Lower lobe of right lung (tissue), 2 donors: Measurements from ENCODE around the gene TMPRSS11B. TPM values are rescaled to one million over a fixed set of nuclear protein-coding genes. Genes with fewer than 3 reads are reported as not detected.

Experiments used
- ATAC-seq, 2 donors: fragments of 200-7000 bp; cut with Tn5 transposase; one replicate each; pipeline ENCODE4 v1.9.1; 2020 to 2022; ENCODE audit warnings: mild to moderate bottlenecking in 2 of 2, moderate library complexity in 2 of 2
- DNase-seq: peaks from one replicate; pipeline ENCODE4 v3.0.0-alpha.2; 2020
- H3K27ac ChIP-seq: fragments of 200-600 bp; one replicate; pipeline ENCODE4 v1.8.0; 2022
- H3K27me3 ChIP-seq: fragments of 200-600 bp; one replicate; pipeline ENCODE4 v1.8.0; 2022; ENCODE audit warnings: low read depth
- H3K36me3 ChIP-seq: fragments of 200-600 bp; one replicate; pipeline ENCODE4 v1.8.0; 2022; ENCODE audit warnings: mild to moderate bottlenecking
- H3K4me1 ChIP-seq: fragments of 200-600 bp; one replicate; pipeline ENCODE4 v1.8.0; 2022
- H3K4me3 ChIP-seq: fragments of 200-600 bp; one replicate; pipeline ENCODE4 v1.8.0; 2022; ENCODE audit warnings: mild to moderate bottlenecking
- H3K9me3 ChIP-seq: fragments of 200-600 bp; one replicate; pipeline ENCODE4 v1.8.0; 2022
- CTCF ChIP-seq: fragments of 200-600 bp; IDR thresholded peaks from one replicate; pipeline ENCODE4 v1.8.0; 2022; ENCODE audit warnings: antibody characterized with exemption, mild to moderate bottlenecking
- intact Hi-C: fragments of 100-400 bp; cut with DNase I; formaldehyde crosslinking; loops from one replicate; pipeline ENCODE4 v1.11.0; 2022
- total RNA-seq: library from RNA; stranded (reverse); fragmentation: NEBNext Ultra II Directional; extraction: Animal tissue kit (Norgen Biotek cat#: 25700); gene quantifications from one replicate; pipeline ENCODE4 v1.2.1, GENCODE V29; 2021
- donor health status: DM: no; HTN: yes; CAD: no; lungs with severe emphysema.

The TMPRSS11B gene
- total RNA-seq, 1 donor from 2014 or later, result not detected

GRCh38 chr4:68184923-68185322, 60.6 kb downstream of the TMPRSS11B start:
- intact Hi-C loops, result no loop called here
- Histone ChIP-seq H3K27me3 (no peaks in the 10 kb centered on the region), H3K9me3 (no peaks in the 10 kb centered on the region), H3K36me3 (no peaks in the 10 kb centered on the region), H3K4me1 (no peaks in the 10 kb centered on the region), H3K4me3 (no peak overlapping the region), H3K27ac (no peak overlapping the region)
- DNase-seq, result no peak
- ATAC-seq, result no peak
- no peak for TF ChIP-seq CTCF

GRCh38 chr4:68183417-68183816, 62.1 kb downstream of the TMPRSS11B start:
- no peak overlapping the region for H3K4me3 ChIP-seq
- no peak for TF ChIP-seq CTCF

GRCh38 chr4:68182382-68182820, 63.1 kb downstream of the TMPRSS11B start:
- Histone ChIP-seq H3K27me3 (no peaks in the 10 kb centered on the region), H3K9me3 (no peaks in the 10 kb centered on the region), H3K27ac (no peak overlapping the region), H3K4me1 (no peaks in the 10 kb centered on the region), H3K36me3 (no peaks in the 10 kb centered on the region), H3K4me3 (no peak overlapping the region)
- no peak for TF ChIP-seq CTCF
- ATAC-seq, result no peak
- peak; percentile 38 for DNase-seq
- intact Hi-C loops, result no loop called here

More at GRCh38 chr4:68183417-68183816, 62.1 kb downstream of the TMPRSS11B start:
- no peaks in the 10 kb centered on the region for H3K4me1 ChIP-seq
- H3K9me3 ChIP-seq, result no peaks in the 10 kb centered on the region
- H3K27ac ChIP-seq, result no peak overlapping the region
- H3K27me3 ChIP-seq, result no peaks in the 10 kb centered on the region
- DNase-seq (no peak), ATAC-seq (no peak)
- intact Hi-C loops, result no loop called here
- H3K36me3 ChIP-seq, result no peaks in the 10 kb centered on the region

- no peak for ATAC-seq
- no peaks in the 10 kb centered on the region for H3K36me3 ChIP-seq
- no peak for TF ChIP-seq CTCF
- no peak overlapping the region for H3K4me3 ChIP-seq
- no peaks in the 10 kb centered on the region for H3K9me3 ChIP-seq
- no peaks in the 10 kb centered on the region for H3K27me3 ChIP-seq
- intact Hi-C loops, result no loop called here
- H3K4me1 ChIP-seq, result no peaks in the 10 kb centered on the region
- no peak overlapping the region for H3K27ac ChIP-seq
- DNase-seq, result no peak
These were observed 64.5 kb downstream of the TMPRSS11B start for GRCh38 chr4:68180849-68181526.

GRCh38 chr4:68176904-68177303, 68.6 kb downstream of the TMPRSS11B start:
- Histone ChIP-seq H3K4me3 (no peak overlapping the region), H3K27ac (no peak overlapping the region), H3K9me3 (no peaks in the 10 kb centered on the region), H3K27me3 (no peaks in the 10 kb centered on the region), H3K4me1 (no peaks in the 10 kb centered on the region), H3K36me3 (no peaks in the 10 kb centered on the region)
- intact Hi-C loops, result no loop called here
- ATAC-seq, result no peak
- no peak for TF ChIP-seq CTCF
- no peak for DNase-seq

Other genes with a start within 250 kb of the TMPRSS11B start
- not detected for gene TMPRSS11F, start 115.8 kb downstream of the TMPRSS11B start, total RNA-seq
- 77.2 TPM for gene YTHDC1, start 104.4 kb upstream of the TMPRSS11B start, total RNA-seq
- gene TMPRSS11E, start 201.8 kb upstream of the TMPRSS11B start, total RNA-seq, result not detected